ENCODE results near the gene GRIK1.

GRIK1 gene

GRCh38 chr21:29826386-29826785, 113.4 kb downstream of the GRIK1 start:
- Histone ChIP-seq H3K4ac (ENCODE audit: low read depth, low read length) (no peak overlapping the region), H4K91ac (ENCODE audit: low read depth, low read length) (no peak overlapping the region), H3K79me2 (ENCODE audit: control insufficient read depth, insufficient read depth, low read length, poor library complexity) (no peaks in the 10 kb centered on the region), H3K9ac (ENCODE audit: low read length) (no peak overlapping the region), H4K8ac (ENCODE audit: low read depth, low read length) (no peak overlapping the region), H3K4me1 (ENCODE audit: control insufficient read depth in 1 of 2, insufficient read depth in 2 of 2, low read length in 2 of 2) (no peaks in the 10 kb centered on the region), H2BK5ac (ENCODE audit: low read depth, low read length, poor library complexity) (no peak overlapping the region), H3K4me3 (ENCODE audit: low read depth, low read length) (no peak overlapping the region), H3K27ac (ENCODE audit: low read depth, low read length) (no peak overlapping the region), H3K9me3 (ENCODE audit: insufficient read depth, low read depth, low read length) (no peaks in the 10 kb centered on the region), H4K12ac (ENCODE audit: low read depth, low read length) (no peak overlapping the region), H3K18ac (ENCODE audit: low read length) (no peak overlapping the region), H3K14ac (ENCODE audit: low read length) (no peak overlapping the region), H3K4me2 (ENCODE audit: low read length) (no peak overlapping the region), H2AFZ (ENCODE audit: insufficient read depth, low read length, poor library complexity) (no peak overlapping the region), H2AK5ac (ENCODE audit: low read length) (no peak overlapping the region), H3K79me1 (ENCODE audit: low read length) (no peaks in the 10 kb centered on the region), H3K36me3 (ENCODE audit: control insufficient read depth in 1 of 2, insufficient read depth in 2 of 2, low read length in 2 of 2) (no peaks in the 10 kb centered on the region), H2BK120ac (ENCODE audit: insufficient read depth, low read length, poor library complexity) (no peak overlapping the region), H3K27me3 (ENCODE audit: insufficient read depth, low read length) (no peaks in the 10 kb centered on the region), H3K23ac (ENCODE audit: low read length) (no peak overlapping the region), H2BK12ac (ENCODE audit: low read length) (no peak overlapping the region)
- WGBS (ENCODE audit: extremely low coverage, insufficient coverage, insufficient read length) = no CpG with 5 or more reads among the region's 1 CpG
- no peak for DNase-seq

GRCh38 chr21:29825936-29826335, 113.9 kb downstream of the GRIK1 start:
- H3K79me1 ChIP-seq (ENCODE audit: low read length) = no peaks in the 10 kb centered on the region
- H3K27ac ChIP-seq (ENCODE audit: low read depth, low read length) = no peak overlapping the region
- H3K9me3 ChIP-seq (ENCODE audit: insufficient read depth, low read depth, low read length) = no peaks in the 10 kb centered on the region
- no peak overlapping the region for H3K18ac ChIP-seq (ENCODE audit: low read length)
- H2BK12ac ChIP-seq (ENCODE audit: low read length) = no peak overlapping the region
- H4K12ac ChIP-seq (ENCODE audit: low read depth, low read length) = no peak overlapping the region
- no peak overlapping the region for H3K4ac ChIP-seq (ENCODE audit: low read depth, low read length)
- no peak overlapping the region for H4K91ac ChIP-seq (ENCODE audit: low read depth, low read length)
- no peaks in the 10 kb centered on the region for H3K27me3 ChIP-seq (ENCODE audit: insufficient read depth, low read length)
- H3K79me2 ChIP-seq (ENCODE audit: control insufficient read depth, insufficient read depth, low read length, poor library complexity) = no peaks in the 10 kb centered on the region
- no peaks in the 10 kb centered on the region for H3K36me3 ChIP-seq (ENCODE audit: control insufficient read depth in 1 of 2, insufficient read depth in 2 of 2, low read length in 2 of 2)
- H3K4me3 ChIP-seq (ENCODE audit: low read depth, low read length) = no peak overlapping the region
- no peak overlapping the region for H2AK5ac ChIP-seq (ENCODE audit: low read length)
- no peak overlapping the region for H3K23ac ChIP-seq (ENCODE audit: low read length)
- H4K8ac ChIP-seq (ENCODE audit: low read depth, low read length) = no peak overlapping the region
- H3K14ac ChIP-seq (ENCODE audit: low read length) = no peak overlapping the region
- H2BK5ac ChIP-seq (ENCODE audit: low read depth, low read length, poor library complexity) = no peak overlapping the region
- no peak overlapping the region for H2BK120ac ChIP-seq (ENCODE audit: insufficient read depth, low read length, poor library complexity)
- H3K4me2 ChIP-seq (ENCODE audit: low read length) = no peak overlapping the region
- no peak overlapping the region for H2AFZ ChIP-seq (ENCODE audit: insufficient read depth, low read length, poor library complexity)
- no CpG with 5 or more reads among the region's 2 CpGs for WGBS (ENCODE audit: extremely low coverage, insufficient coverage, insufficient read length)
- no peak overlapping the region for H3K9ac ChIP-seq (ENCODE audit: low read length)
- no peaks in the 10 kb centered on the region for H3K4me1 ChIP-seq (ENCODE audit: control insufficient read depth in 1 of 2, insufficient read depth in 2 of 2, low read length in 2 of 2)
- DNase-seq = no peak

- H3K9me3 ChIP-seq (ENCODE audit: insufficient read depth, low read depth, low read length) = no peaks in the 10 kb centered on the region
- no peaks in the 10 kb centered on the region for H3K36me3 ChIP-seq (ENCODE audit: control insufficient read depth in 1 of 2, insufficient read depth in 2 of 2, low read length in 2 of 2)
- no peak overlapping the region for H3K9ac ChIP-seq (ENCODE audit: low read length)
- no peaks in the 10 kb centered on the region for H3K27me3 ChIP-seq (ENCODE audit: insufficient read depth, low read length)
- no peaks in the 10 kb centered on the region for H3K79me2 ChIP-seq (ENCODE audit: control insufficient read depth, insufficient read depth, low read length, poor library complexity)
- no peak overlapping the region for H3K4me3 ChIP-seq (ENCODE audit: low read depth, low read length)
- H4K91ac ChIP-seq (ENCODE audit: low read depth, low read length) = no peak overlapping the region
- H2AK5ac ChIP-seq (ENCODE audit: low read length) = no peak overlapping the region
- H3K4ac ChIP-seq (ENCODE audit: low read depth, low read length) = no peak overlapping the region
- H3K27ac ChIP-seq (ENCODE audit: low read depth, low read length) = no peak overlapping the region
- no peak overlapping the region for H2BK12ac ChIP-seq (ENCODE audit: low read length)
- H4K8ac ChIP-seq (ENCODE audit: low read depth, low read length) = no peak overlapping the region
- no peak overlapping the region for H3K18ac ChIP-seq (ENCODE audit: low read length)
- H3K4me1 ChIP-seq (ENCODE audit: control insufficient read depth in 1 of 2, insufficient read depth in 2 of 2, low read length in 2 of 2) = no peaks in the 10 kb centered on the region
- H3K23ac ChIP-seq (ENCODE audit: low read length) = no peak overlapping the region
- H3K4me2 ChIP-seq (ENCODE audit: low read length) = no peak overlapping the region
- DNase-seq = no peak
- no peak overlapping the region for H4K12ac ChIP-seq (ENCODE audit: low read depth, low read length)
- no peaks in the 10 kb centered on the region for H3K79me1 ChIP-seq (ENCODE audit: low read length)
- H2AFZ ChIP-seq (ENCODE audit: insufficient read depth, low read length, poor library complexity) = no peak overlapping the region
- H2BK5ac ChIP-seq (ENCODE audit: low read depth, low read length, poor library complexity) = no peak overlapping the region
- H2BK120ac ChIP-seq (ENCODE audit: insufficient read depth, low read length, poor library complexity) = no peak overlapping the region
- H3K14ac ChIP-seq (ENCODE audit: low read length) = no peak overlapping the region
These were observed 114.5 kb downstream of the GRIK1 start for GRCh38 chr21:29825345-29825744.

GRCh38 chr21:29822064-29822463, 117.7 kb downstream of the GRIK1 start:
- H3K9ac ChIP-seq (ENCODE audit: low read length) = no peak overlapping the region
- no peak for DNase-seq
- H3K4me2 ChIP-seq (ENCODE audit: low read length) = no peak overlapping the region
- H3K79me2 ChIP-seq (ENCODE audit: control insufficient read depth, insufficient read depth, low read length, poor library complexity) = no peaks in the 10 kb centered on the region
- no peak overlapping the region for H3K18ac ChIP-seq (ENCODE audit: low read length)
- no peak overlapping the region for H3K14ac ChIP-seq (ENCODE audit: low read length)
- no peak overlapping the region for H3K4me3 ChIP-seq (ENCODE audit: low read depth, low read length)
- H2BK120ac ChIP-seq (ENCODE audit: insufficient read depth, low read length, poor library complexity) = no peak overlapping the region
- no peaks in the 10 kb centered on the region for H3K4me1 ChIP-seq (ENCODE audit: control insufficient read depth in 1 of 2, insufficient read depth in 2 of 2, low read length in 2 of 2)
- H2BK12ac ChIP-seq (ENCODE audit: low read length) = no peak overlapping the region
- H3K79me1 ChIP-seq (ENCODE audit: low read length) = no peaks in the 10 kb centered on the region
- no peaks in the 10 kb centered on the region for H3K36me3 ChIP-seq (ENCODE audit: control insufficient read depth in 1 of 2, insufficient read depth in 2 of 2, low read length in 2 of 2)
- no peak overlapping the region for H2AK5ac ChIP-seq (ENCODE audit: low read length)
- no peak overlapping the region for H4K12ac ChIP-seq (ENCODE audit: low read depth, low read length)
- H3K27me3 ChIP-seq (ENCODE audit: insufficient read depth, low read length) = no peaks in the 10 kb centered on the region
- no peak overlapping the region for H4K91ac ChIP-seq (ENCODE audit: low read depth, low read length)
- no peaks in the 10 kb centered on the region for H3K9me3 ChIP-seq (ENCODE audit: insufficient read depth, low read depth, low read length)
- no peak overlapping the region for H4K8ac ChIP-seq (ENCODE audit: low read depth, low read length)
- H3K27ac ChIP-seq (ENCODE audit: low read depth, low read length) = no peak overlapping the region
- H2BK5ac ChIP-seq (ENCODE audit: low read depth, low read length, poor library complexity) = no peak overlapping the region
- no peak overlapping the region for H2AFZ ChIP-seq (ENCODE audit: insufficient read depth, low read length, poor library complexity)
- H3K23ac ChIP-seq (ENCODE audit: low read length) = no peak overlapping the region
- H3K4ac ChIP-seq (ENCODE audit: low read depth, low read length) = no peak overlapping the region

GRCh38 chr21:29821230-29821629, 118.6 kb downstream of the GRIK1 start:
- Histone ChIP-seq H3K27me3 (ENCODE audit: insufficient read depth, low read length) (no peaks in the 10 kb centered on the region), H4K12ac (ENCODE audit: low read depth, low read length) (no peak overlapping the region), H2BK12ac (ENCODE audit: low read length) (no peak overlapping the region), H3K36me3 (ENCODE audit: control insufficient read depth in 1 of 2, insufficient read depth in 2 of 2, low read length in 2 of 2) (no peaks in the 10 kb centered on the region), H3K79me1 (ENCODE audit: low read length) (no peaks in the 10 kb centered on the region), H3K9ac (ENCODE audit: low read length) (no peak overlapping the region), H3K23ac (ENCODE audit: low read length) (no peak overlapping the region), H3K4ac (ENCODE audit: low read depth, low read length) (no peak overlapping the region), H2BK5ac (ENCODE audit: low read depth, low read length, poor library complexity) (no peak overlapping the region), H3K79me2 (ENCODE audit: control insufficient read depth, insufficient read depth, low read length, poor library complexity) (no peaks in the 10 kb centered on the region), H3K14ac (ENCODE audit: low read length) (no peak overlapping the region), H3K27ac (ENCODE audit: low read depth, low read length) (no peak overlapping the region), H2AK5ac (ENCODE audit: low read length) (no peak overlapping the region), H4K91ac (ENCODE audit: low read depth, low read length) (no peak overlapping the region), H3K4me1 (ENCODE audit: control insufficient read depth in 1 of 2, insufficient read depth in 2 of 2, low read length in 2 of 2) (no peaks in the 10 kb centered on the region), H2BK120ac (ENCODE audit: insufficient read depth, low read length, poor library complexity) (no peak overlapping the region), H3K9me3 (ENCODE audit: insufficient read depth, low read depth, low read length) (no peaks in the 10 kb centered on the region), H2AFZ (ENCODE audit: insufficient read depth, low read length, poor library complexity) (no peak overlapping the region), H4K8ac (ENCODE audit: low read depth, low read length) (no peak overlapping the region), H3K4me3 (ENCODE audit: low read depth, low read length) (no peak overlapping the region), H3K4me2 (ENCODE audit: low read length) (no peak overlapping the region), H3K18ac (ENCODE audit: low read length) (no peak overlapping the region)
- no CpG with 5 or more reads among the region's 1 CpG for WGBS (ENCODE audit: extremely low coverage, insufficient coverage, insufficient read length)
- no peak for DNase-seq

All from trophoblast cell (in vitro differentiated cells and primary cell).